ENCODE results near the gene ZNF497.
A peak's percentile ranks its signal among the peaks of the same experiment; 100 is the strongest.
"Not testable (repeated sequence)": the region's sequence is repeated elsewhere in the genome, so short reads cannot be mapped to it uniquely, and the experiment has no call there.

ZNF497 gene

GRCh38 chr19:58393725-58394033 lies 31.1 kb upstream of the ZNF497 start:
- DNase-seq: no peak

DNA sequence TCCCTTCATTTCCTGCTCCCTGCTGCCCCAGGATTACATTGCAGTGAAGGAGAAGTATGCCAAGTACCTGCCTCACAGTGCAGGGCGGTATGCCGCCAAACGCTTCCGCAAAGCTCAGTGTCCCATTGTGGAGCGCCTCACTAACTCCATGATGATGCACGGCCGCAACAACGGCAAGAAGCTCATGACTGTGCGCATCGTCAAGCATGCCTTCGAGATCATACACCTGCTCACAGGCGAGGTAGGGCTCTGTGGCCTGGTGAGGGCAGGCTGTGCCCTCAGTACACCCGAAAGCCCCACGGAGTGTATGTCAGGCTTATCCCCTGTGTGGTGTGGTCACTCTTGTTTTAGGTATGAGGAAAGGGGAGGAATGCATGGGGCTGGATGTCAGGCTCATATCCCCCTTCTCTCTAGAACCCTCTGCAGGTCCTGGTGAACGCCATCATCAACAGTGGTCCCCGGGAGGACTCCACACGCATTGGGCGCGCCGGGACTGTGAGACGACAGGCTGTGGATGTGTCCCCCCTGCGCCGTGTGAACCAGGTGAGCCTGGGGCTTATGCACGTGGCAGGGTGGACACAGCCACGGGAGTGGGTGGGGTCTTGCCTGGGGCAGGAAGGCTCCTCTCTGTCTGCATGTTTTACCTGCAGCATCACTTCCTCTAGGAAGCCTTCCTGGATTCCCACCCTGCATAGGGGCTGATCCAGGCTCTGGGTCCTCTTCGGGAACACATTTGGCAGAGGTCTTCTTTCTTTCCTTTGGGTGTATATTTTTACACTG lies 30.6 kb upstream of the ZNF497 start:
- no peak for DNase-seq

GRCh38 chr19:58388175-58388526 lies 25.6 kb upstream of the ZNF497 start:
- DNase-seq: no peak

GRCh38 chr19:58387338-58388174 lies 25.0 kb upstream of the ZNF497 start:
- DNase-seq: no peak

DNA sequence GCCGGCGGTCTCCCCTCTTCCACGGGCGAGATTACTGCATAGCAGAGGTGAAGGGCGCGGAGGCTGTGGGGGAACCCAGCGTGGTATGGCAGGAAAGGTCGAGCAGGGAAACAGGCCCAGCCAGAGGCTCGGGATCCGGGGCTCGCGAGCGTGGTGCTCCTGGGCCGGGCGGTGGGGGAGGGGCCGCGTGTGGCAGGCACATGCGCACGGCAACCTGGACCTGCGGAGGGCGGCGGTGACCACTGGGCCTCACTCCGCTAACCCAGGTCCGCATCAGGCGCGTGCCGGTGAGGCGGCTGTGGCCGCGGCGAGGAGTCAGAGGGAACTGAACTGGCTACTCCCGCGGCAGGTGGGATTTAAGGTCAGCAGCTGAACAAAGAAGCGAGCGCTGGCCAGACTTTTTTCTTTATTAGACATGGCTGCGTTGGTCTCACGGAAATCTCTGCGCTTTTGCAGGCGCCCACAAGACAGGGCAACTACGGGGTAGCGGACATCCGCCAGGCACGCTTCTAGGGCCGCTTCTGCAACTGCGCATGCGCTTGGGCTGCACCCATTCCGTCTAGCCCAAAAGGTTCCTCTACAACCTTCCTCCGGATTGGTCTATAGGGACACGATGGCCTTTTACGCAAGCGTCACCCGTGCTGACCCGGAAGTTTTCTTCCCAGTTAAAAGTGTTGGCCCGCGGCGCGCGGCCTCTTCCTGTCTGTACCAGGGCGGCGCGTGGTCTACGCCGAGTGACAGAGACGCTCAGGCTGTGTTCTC lies 24.2 kb upstream of the ZNF497 start, which contains the start of gene RPS5:
RPS5 (plus strand) TSS at position 694 of the 762 bp plus-strand sequence. CDS start 869 bp downstream, outside the sequence.
- peak; percentile 99 for DNase-seq

GRCh38 chr19:58385891-58386575 lies 23.5 kb upstream of the ZNF497 start:
- DNase-seq: no peak

DNA sequence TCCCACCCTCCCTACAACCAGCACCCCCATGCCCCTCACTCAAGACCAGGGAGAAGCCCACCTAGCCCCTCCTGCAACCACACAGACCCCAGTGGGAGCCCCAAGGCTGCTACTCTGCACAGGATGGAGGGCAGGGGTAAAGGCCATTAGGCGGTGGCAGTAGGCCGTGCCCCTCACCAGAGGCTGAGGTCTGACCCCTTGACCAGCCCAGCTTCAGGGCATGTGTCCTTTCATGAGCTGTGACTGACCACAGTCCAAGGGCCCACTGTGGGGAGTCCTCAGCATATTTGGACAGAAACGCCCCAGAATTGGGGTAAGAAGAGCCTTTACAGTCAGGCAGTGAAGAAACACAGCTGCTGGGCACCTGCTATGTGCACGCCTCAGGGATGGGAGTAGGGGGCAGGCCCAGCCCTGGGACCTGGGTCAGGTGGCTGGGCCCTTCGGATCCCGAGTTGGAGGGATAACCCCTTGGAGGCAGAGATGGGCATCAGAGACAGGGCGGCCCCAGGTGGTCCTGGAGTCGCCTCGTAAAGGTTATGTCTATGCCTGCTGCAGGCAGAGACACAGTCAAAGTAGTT lies 22.9 kb upstream of the ZNF497 start:
- no peak for DNase-seq

- DNase-seq: no peak
Observed at GRCh38 chr19:58382997-58383603, 20.5 kb upstream of the ZNF497 start.

- no peak for DNase-seq
Observed at GRCh38 chr19:58381460-58382212, 19.1 kb upstream of the ZNF497 start.

DNA sequence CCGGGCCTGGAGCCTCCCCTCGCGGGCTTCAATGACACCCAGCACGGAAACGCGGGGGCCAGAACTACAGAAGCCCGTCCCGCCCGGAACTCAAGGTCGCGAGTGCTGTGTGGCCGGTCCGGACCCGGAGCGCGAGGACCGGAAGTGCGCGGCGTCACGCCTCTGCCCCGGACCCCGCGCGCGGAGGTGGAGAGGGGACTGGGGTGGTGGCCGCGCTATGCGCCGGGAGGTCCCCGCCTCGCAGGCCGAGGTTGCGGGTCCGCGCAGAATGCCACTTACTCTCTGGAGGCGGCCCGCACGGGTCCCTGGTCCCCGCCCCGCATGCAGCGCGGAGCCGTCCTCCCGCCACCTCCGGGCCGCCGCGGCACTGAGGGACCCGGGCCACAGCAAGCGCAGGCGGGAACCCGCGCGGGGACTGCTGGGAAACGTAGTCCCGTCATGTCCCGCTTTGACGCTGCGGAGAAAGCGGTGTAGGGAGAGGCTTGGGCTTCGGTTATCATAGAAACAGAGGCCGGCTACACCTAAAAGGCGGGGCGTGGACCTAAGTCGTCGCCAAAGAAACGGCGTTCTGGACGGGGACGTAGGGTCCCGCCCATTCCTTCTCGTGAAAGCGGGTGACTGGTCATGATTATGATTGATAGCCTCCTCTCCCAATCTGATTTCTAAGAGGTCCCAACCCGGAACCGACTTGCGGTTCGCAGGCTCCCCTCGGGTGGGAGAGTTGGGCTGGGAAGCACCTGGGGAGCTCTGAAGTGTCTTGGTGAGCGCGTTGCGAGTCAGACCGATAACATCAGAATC lies 18.3 kb upstream of the ZNF497 start, which contains the start of gene ZNF837:
ZNF837 (minus strand) TSS at position 369 of the 798 bp plus-strand sequence. CDS start 11,698 bp downstream, outside the sequence.
- peak; percentile 100 for DNase-seq

GRCh38 chr19:58380037-58380661 lies 17.6 kb upstream of the ZNF497 start:
- DNase-seq: no peak

GRCh38 chr19:58379246-58379645 lies 16.7 kb upstream of the ZNF497 start:
- no peak for DNase-seq

DNA sequence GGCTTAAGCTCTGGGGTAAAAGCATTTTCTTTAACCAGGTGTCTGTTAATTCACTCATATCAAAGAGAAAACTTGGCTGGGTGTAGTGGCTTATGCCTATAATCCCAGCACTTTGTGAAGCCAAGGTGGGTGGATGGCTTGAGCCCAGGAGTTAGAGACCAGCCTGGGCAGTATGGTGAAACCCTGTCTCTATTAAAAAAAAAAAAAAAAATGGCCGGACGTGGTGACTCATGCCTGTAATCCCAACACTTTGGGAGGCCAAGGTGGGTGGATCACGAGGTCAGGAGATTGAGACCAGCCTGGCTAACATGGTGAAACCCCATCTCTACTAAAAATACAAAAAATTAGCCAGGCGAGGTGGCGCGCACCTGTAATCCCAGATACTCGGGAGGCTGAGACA lies 14.2 kb upstream of the ZNF497 start:
- not testable (repeated sequence) for DNase-seq

DNA sequence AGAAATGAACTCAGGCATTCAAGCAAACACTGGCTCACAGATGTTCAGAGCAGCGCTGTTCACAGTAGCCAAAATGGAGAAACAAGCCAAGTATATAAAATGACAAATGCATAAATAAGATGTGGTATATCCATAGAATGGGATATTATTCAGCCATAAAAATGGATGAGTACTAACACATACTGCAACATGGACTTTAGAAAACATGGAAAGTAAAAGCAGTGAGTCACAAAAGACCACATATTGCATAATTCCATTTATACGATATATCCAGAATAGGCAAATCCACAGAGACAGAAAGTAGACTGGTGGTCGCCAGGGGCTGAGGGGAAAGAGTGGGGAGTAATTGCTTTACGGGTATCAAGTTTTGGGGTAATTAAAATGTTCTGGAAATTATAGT lies 11.6 kb upstream of the ZNF497 start:
- DNase-seq: no peak

DNA sequence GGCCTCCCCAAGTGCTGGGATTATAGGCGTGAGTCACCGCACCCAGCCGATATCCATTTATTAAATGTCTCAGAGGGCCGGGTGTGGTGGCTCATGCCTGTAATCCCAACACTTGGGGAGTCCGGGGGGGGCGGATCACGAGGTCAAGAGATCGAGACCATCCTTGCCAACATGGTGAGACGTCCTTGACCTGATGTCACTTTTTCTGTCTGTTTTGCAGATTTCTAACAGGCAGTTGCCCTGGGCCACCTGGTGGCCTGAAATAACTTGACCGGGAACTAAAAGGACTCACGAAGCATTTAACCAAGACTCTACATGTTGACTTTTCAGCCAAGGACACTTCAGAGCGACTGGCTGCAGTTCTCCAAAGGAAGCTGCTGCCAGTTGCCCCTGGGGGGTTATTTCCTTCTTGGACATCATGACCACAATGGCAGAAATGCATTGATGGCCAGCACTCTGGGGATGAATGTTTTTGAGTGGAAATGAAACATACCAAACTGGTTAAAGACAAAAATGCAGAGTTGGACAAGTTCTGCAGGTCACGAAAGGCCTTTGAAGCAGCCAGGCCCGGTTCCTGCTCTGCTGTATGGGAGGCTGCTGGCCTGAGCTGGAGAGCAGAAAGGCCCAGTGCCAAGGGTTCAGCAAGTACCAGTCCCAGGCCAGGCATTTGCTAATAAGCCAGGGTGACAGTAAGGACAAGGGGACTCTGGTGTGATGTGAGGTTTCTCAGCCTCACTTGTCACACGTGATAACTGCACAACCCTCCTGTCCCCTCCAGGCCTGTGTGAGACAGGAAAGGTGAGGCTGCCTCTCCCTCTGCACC lies 10.0 kb upstream of the ZNF497 start:
- no peak for DNase-seq

DNA sequence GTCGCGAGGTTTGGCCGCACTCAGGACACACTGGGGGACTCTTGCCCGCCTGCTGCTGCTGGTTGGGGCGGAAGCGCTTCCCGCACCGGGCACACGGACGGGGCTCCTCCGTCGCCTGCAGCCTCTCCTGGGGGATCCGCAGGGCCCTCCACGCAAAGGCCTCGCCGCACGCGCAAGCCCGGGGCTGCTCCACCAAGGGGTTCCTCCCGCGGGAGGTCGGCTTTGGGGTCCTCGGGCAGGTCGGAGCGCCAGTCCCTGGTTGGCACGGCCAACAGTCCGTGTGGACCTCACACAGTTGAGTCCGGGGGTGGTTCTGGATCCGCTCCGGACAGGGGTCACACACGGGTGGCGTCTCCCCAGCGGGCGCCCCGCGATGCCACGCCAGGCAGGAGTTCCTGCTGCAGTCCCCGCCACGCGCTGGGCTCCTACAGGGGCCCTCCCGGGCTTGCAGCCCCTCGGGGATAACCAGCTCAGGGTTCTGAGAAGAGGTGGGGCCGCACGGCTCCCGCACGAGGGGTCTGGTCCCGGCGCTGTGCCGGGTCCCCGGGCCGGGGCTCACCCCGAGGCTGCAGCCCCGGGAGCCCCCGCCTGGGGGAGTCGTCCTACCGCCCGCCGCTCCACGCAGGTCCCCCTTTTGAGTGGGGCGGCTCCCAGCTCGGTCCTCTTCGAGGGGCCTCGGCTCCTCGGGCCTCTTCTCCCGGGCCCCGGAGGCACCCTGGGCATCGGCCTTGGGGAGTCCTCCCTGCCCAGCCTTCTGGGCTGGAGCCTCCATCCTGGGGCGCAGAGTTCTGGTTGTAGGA lies 6.2 kb upstream of the ZNF497 start:
- DNase-seq: no peak

- DNase-seq: no peak
Observed at GRCh38 chr19:58367698-58368454, 5.3 kb upstream of the ZNF497 start.
